Fibroblast of peridontal ligament (primary cell): Measurements from ENCODE around the gene CAMTA1.

ENCODE experiments used
- DNase-seq: peaks from one replicate; pipeline ENCODE4 v3.0.0-alpha.2; 2010; ENCODE audit errors: extremely low read depth

CAMTA1 gene

DNA sequence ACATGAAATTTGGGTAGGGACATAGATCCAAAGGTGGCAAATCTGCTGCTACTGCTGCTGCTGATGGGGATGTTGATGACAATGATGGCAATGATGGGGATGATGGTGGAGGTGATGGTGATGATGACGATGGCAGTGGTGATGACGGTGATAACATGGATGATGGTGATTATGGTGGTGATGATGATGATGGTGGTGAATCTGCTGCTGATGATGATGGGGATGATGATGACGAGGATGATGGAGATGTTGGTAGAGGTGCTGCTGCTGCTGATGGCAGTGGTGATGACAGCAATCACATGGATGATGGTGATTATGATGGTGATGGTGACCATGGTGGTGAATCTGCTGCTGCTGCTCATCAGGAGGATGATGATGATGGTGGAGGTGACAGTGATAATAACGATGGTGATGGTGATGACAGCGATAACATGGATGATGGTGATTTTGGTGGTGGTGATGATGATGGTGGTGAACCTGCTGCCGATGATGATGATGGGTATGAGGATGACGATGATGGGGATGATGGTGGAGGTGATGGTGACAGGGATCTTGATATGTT lies 644.9 kb downstream of the CAMTA1 start:
- DNase-seq, result no peak

DNA sequence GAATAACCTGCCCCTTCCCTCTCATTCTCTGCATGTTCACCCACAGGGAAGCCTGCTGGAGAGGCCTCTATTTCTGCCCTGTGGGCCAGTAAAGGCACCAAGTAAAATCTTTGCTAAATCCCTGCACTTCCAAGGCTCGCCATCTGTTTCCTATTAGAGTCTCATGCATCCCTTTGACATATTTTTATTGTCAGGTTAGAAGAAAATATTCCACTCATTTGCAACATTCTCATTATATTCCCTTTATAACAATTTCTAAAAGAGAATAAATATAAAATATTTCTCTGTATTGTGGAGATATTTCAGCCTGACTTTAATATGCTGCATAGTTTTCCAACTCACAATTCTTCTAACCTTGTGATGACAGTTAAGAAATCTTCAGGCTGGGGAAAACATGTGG lies 645.4 kb downstream of the CAMTA1 start:
- peak; percentile 39 for DNase-seq

DNA sequence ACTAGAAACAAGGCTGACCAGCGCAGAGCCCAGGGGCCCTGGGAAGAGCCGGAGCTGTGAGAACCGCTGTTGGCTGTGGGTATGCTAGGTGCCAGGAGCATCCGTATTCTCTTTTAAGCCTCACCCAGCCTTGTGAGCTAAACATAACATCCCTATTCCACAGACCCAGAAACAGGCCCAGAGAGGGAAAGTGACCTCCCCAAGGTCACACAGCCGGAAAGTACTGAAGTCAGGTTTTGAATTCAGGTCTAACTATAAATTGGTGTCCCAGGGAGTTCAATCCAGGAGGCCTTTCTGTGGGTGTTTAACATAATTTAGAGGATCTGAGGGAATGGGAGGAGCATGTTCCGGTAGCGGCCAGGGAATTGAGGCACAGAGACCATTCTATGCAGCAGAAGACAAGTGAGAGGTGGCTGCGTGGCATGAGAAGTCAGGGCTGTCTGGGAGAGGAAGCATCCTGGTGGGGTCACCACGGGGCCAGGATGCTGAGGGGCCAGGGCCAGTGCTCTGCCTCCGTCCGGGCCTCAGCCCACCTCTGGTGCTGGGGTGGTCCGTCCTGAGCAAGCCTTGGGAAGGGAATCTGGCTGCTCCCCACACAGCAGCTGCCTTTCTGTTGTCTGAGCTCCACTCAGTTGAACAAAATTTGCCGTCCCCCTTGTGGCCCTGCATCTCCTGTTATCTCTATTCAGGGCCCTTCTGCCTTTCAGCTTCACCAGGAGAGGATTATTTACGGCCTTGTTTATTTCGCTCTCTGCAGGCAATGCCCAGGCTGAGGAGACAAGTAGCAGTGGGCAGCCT lies 647.0 kb downstream of the CAMTA1 start:
- no peak for DNase-seq

DNA sequence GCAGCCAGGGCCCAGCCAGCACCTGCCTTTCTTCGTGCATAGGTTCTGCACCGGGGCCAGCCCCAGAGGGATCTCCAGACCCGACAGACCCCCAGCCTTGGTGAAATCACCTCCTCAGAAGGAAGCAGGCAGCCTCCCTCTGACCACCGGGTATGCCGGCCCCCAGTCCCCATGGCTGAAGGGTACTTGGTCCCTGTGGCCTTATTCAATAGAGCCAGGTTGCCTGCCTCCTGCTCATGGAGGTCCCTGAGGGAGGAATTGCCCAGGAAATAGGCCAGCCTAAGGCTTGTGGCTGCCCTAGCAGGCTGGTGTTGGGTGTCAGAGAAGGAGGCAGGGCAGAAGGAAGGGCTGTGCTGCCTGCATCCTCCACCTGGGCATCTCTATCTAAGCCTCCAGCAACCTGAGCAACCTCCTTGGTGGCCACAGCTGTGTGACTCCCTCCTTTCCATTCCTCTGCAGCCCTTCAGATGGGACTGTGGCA lies 647.7 kb downstream of the CAMTA1 start:
- DNase-seq, result no peak

DNA sequence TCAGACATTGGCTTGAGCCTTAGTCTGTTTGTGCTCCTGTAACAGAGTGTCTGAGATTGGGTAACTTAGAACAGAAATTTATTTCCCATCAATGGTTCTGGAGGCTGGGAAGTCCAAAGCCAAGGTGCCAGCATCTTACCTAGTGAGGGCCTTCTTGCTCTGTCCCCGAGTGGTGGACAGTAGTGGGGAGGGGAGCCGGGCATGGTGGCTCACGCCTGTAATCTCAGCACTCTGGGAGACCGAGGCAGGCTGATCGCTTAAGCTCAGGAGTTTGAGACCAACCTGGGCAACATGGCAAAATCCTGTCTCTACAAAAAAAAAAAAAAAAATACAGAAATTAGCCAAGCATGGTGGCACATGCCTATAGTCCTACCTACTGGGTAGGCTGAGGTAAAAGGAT lies 649.3 kb downstream of the CAMTA1 start:
- DNase-seq, result no peak

DNA sequence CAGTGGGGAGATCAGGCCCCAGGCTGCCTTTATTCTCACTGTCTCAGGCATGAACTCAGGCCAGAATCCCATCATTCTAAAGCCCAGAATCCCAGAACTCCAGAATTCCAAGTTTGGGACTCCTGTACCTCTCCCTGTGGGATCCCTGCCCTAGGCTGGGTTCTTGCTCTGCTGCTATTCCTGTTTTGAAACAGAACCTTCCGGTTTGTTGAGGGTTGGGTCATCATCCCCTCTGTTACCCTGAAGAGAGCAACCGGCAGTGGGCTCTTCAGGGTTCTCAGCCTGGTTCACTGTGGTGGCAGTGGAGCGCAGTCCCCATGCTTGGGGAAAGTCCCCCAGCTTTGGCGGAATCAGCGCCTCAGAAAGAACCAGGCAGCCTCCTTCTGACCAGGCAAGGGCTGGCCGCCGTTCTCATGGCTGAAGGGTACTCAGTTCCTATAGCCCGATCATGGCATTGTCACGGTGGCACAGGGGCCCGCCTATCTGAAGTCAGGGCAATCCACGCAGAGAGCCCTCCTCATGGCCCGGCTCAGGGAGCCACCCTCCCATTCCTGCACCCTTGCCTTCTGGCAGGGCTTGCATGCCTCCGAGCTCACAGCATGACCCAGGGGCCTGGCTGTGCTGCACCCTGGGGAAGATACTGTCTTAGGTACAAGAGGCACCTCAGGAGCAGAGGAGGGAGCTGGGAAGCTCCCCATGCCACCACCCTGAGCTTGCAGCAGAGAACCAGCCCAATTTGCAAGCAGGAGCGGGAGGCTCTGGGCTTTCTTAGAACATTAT lies 650.2 kb downstream of the CAMTA1 start:
- no peak for DNase-seq

DNA sequence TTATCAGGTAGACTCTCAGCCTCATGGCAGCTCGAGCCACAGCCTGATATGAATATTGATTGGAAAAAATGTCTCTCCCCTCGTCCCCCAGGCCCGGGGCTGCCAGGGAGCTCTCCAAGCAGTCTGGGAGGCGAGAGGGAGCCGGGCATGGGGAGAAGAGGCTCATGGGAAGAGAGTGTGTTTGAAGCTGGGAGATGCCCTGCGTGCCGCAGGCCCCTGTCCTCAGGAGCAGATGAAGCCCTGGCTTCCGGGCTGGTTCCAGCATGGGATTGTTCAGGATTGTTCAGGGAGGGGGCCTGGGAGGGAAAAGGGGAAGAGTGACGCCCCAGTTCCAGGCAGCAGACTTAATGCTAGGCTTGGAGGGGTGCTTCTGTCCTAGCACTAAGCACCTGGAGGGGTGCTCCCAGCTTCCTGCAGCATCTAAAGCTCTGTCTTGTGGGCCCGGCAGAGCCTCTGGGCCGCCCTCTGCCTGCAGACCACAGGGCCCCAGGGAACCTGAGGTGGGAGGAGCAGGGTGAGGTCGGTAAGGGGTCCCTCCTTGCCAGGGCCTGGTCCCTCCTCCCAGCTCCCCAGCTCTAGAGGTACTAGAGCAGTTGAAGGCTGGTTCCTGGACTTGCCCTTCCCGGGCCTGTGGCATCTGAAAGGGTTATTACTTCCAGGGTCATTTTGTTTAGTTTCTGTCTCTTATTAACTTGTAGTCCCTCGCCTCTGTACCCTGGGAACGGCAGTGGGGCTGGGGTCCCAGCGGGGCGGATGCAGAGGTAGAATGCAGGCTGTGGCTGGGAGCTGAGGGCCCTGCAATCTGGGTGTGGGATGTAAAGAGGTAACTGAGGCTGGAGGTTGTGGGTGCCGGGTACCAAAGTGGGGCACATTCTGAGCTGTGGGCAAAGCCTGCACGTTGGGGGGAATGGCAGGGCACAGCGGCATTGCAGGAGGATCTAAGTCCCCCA lies 651.1 kb downstream of the CAMTA1 start:
- no peak for DNase-seq

DNA sequence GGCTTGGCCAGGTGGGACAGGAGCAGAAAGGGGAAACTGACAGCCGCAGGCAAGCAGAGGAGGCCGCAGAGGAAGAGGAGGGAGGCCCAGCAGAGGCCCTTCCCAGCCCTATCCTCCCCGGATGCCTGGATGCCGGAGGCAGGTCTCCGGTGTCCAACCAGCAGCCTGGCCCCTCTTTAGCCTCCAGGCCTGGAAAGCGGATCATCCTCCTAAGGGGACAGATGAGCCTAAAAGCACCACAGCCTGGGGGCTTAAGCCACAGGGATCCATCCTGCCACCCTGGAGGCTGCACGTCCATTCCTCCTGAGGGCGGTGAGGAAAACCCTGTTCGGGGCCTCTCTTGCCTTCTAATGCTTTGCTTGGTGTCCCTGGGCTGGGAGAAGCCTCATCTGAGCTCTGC lies 651.8 kb downstream of the CAMTA1 start:
- no peak for DNase-seq

DNA sequence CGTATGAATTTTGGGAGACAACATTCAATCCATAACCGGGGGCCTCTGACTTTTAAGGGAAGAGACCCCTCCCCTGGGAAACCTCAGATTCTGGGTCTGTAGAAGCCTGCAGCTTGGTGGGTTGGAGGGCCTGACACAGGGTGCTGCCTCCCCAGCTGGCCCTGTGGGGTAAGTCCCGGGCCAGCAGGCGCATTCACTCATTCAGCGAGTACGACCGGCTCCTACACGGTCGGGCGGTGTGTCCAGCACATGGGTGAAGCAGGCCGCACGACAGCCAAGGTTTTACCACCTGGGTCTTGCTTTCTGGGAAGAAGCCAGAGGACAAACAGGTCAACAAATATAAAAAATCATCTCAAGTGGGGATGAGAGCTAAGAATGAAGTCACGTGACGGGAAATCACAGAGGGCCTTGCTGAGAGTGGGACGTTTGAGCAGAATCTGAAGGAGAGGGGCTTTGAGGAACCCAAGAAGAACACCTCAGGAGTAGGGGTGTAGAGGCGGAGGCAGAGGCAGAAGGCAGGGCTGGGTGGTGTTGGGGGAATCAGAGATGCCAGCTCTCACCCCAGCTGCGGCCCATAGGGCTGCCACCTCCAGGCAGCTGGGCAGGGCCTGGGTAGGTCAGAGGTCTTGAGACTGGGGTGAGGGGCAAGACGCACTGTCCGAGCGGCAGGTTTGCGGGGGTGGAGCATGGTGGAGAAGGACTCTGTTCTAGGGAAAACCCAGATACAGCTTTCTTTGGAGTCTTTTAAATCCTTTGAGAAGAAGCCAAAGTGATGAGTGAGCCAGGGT lies 652.5 kb downstream of the CAMTA1 start:
- DNase-seq, result no peak

DNA sequence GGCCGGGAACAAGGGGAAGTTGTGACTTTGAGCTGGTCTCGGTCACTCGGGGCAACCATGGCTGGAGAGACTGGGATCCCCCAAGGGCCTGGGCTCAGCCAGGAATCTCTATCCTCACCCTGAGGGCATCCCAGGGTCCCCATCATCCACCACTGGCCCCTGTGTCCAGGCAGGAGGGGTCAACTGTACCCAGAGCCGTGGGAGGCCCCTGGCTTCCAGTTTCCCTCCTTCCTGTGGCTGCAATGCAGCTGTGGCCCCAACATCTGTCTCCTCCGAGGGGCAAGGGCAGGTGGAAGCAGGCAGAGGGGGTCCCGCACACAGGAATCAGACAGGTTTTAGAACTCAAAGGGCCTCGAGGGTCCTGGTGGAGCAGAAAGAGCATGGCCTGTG lies 653.1 kb downstream of the CAMTA1 start:
- no peak for DNase-seq

DNA sequence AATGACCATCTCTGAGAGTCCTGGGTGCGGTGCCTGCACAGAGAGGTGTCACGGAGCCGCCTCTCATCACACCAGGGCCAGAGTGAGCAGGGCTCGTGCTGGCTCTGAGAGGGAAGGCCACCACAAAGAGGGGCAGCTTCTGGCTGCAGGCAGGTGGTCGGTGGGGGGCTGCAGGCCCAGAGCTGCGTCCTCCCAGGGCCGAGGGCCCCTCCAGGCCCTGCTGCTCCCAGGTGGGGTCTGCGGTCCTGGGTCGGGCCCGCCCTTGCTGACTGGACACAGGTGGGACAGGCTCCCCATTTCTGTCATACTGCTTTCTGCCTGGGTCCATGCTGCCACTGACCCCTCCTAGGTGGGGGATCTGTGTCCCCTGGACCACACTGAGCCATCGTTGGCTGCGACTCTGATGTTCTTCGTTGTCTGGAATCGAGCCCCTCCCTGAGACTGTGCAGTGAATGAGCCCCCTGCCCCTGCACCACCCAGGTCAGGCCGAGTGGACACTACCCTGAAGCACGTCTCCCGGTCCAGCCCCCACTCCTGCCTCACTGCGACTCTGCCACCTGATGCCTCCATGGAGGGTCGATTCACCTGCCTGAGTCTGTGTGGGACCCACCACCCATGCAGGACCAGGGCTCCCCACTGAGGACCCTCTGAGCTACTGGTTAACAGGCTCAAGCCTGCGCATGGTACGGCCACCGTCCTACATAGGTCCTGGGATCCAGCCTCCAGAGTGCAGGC lies 653.8 kb downstream of the CAMTA1 start:
- DNase-seq, result no peak

DNA sequence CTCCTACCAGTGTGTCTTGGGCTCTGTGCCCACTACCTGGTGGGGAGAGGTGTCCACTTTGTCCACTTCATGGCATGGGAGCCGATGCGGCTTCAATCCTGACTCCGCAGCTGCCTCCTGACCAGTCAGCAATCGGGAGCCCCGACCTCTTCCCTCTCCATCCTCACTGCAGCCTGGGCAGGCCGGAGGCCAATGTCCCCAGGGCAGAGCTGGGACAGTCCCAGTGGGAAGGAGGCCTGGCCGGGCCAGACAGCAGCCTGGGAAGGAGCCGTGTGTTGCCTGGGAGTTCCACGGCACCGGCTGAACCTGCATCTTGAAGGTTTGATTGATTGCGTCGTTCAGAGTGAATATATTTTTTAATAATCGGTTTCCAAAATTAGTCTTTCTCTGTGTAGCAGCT lies 654.9 kb downstream of the CAMTA1 start:
- DNase-seq, result no peak

DNA sequence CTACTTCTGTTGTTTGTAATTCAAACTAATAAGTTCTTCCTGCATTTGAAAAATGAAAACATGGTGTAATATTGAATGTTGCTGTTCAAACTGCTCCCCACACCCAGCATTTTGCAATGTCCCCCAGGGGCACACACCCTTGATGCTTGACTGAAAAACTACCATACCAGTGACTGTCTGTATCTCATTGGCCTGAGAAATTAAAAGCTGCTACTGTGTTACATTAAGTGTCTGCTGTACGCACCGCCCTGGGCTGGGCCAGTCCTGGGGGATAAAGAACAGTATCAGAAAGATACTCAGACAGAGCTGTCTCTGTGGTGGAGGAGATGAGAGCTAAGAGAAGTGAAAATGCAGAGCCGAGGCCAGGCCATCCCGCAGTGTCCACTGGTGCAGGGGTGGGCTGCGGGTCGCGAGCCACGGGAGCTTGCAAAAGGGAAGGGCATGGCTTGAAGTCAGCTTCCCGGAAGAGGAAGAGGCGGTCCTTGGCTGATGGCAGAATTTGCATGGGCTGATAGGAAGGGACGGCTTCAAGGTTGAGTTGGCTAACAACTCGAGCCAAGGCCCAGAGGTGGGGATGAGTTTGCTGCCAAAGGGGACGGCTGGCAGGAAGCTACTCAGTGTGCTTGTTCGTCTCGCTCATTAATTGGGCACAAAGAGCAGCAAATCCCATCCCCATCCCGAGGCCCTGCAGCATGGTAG lies 656.0 kb downstream of the CAMTA1 start:
- no peak for DNase-seq

DNA sequence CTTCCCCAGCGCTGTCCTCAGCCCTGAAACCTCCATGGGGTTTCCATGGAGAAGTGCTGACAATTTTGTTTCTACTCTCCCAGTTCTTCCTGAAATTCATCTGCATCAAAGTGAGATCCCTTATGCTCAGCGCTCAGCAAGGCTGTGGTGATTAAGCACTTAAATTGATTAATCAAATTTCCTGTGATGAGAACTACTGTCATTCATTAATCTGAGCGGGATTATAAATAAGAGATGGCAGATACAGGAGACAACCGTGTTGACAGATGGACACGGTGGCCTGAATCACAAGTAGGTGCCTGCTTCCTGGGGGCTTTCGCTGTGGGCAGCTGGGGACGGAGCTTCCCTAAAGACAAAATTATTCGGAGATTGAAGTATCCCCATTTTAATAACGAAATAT lies 656.8 kb downstream of the CAMTA1 start:
- no peak for DNase-seq

DNA sequence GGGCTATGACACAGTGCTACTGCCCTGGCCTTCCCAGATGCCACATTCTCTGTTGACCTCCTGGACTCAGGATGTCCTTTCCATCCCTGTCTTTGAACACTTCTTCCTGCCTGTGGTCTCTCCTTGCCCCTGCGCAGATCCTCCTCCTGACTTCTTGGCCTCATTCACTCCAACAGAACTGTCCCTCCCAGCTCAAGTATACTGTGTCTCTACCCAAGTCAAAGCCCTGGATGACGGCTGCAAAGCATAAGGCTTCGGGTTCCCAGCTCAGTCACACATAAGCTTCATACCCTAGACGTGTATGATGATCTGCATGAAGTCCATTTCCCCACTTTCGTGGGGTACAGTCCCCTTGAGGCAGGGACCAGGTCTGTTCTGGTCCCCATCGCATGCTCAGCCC lies 657.7 kb downstream of the CAMTA1 start:
- no peak for DNase-seq

DNA sequence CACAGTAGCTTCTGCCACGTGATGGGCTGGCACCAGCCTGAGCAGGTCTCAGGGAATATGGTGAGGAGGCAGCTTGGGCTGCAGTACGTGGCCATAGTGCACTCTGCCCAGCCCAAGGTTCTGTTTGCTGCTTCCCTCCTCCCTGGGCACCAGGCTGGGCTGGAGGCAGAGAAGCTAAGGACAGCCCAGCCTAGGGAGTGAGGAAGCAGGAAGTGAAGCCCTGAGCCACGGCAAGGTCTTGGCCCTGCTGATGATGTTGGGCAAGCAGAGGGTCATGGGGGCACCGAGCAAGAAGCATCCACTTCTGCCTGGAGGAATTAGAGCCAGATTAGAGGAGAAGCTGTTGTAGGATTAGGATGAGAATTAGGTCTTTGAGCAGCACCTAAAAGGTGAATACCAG lies 659.1 kb downstream of the CAMTA1 start:
- DNase-seq, result no peak

DNA sequence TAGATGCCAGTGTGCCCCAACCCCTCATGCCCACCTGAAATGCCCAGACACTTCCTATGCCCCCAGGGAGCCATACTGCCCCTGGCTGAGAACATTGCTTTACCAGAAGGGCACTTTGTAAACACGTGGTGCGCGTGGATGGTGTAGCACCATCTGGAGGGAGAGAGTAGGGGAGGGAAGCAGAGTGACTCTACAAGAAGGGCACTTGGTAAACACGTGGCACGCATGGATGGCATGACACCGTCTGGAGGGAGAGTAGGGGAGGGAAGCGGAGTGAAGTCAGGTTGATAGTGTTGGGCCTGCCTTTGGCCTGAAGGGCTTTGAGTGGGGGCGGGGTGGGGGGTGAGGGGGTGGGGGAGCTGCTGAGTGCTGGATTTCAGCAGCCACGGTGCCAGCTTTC lies 661.8 kb downstream of the CAMTA1 start:
- DNase-seq, result no peak

DNA sequence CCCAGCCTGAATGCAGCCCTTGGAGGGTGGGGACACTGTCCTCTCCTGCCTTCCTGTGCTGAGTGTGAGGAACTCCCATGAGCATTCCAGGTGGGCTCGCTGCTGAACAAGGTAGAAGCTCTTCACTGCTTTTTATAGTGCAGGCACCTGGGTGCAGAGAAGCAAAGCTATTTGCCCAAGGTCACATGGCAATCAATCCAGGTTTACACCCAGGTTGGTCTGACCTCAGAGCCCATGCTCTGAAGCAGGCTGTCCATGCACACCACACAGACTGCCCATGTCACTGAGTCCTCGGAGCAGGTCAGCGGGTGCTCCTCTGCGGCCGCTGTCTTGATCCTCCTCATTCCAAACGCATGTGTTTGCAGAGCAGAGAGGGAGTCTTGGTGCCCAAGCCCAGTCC lies 662.5 kb downstream of the CAMTA1 start:
- no peak for DNase-seq

DNA sequence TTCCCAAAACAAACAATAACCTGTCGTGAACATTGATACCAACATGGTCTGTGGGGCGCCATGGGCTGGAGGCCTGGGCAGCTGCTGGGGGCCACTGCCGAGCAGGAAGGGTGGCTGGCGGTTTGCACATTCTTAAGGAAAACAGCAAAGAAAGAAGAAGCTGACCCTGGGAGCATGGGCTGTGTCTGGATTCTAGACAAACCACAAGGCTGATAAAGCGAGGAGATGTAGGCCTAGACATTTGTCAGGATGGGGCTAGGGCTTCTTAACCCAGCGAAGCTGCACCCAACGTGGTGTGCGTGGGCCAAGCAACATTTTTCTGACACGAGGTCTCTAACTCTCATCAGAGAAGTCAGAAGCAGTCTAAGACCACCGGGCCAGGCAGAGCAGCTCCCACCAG lies 663.7 kb downstream of the CAMTA1 start:
- DNase-seq, result no peak

DNA sequence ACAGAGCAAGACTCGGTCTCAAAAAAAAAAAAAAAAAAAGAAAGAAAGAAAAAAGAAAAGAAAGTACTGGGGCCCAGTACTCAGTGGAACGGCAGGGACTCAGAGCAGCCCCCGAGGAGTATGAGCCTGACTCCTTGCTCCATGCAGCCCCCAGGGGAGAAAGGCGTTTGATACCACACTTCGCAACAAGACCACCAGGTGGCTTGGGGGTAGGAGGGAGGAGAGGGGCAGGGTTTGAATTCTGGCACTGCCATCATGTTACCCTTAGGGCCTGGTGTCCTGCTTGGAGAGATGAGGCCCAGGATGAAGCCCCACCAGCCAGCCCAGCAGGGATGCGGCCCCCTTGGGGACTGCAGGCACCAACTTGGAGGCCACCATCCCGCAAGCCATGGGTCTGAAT lies 664.5 kb downstream of the CAMTA1 start:
- DNase-seq, result no peak
